HL-60 (cell line): ENCODE measurements around the gene BPIFB4.

Experiments used
- DNase-seq, 2 experiments: peaks; one replicate each; pipeline ENCODE4 v3.0.0-alpha.2; 2010 to 2020; ENCODE audit warnings: low read depth in 1 of 2, low spot score in 1 of 2
- H3K27ac ChIP-seq: fragments of 250-450 bp; sonication (Bioruptor Pico); replicated peaks from 2 replicates; pipeline ENCODE4 v1.5.1; 2020; ENCODE audit warnings: mild to moderate bottlenecking, moderate library complexity
- H3K27me3 ChIP-seq: fragments of 250-450 bp; sonication (Bioruptor Pico); 2 replicates; pipeline ENCODE4 v1.5.1; 2021; ENCODE audit warnings: mild to moderate bottlenecking, moderate library complexity; ENCODE audit not compliant: insufficient read depth, poor library complexity, severe bottlenecking
- H3K4me3 ChIP-seq: replicated peaks from 2 replicates; pipeline ENCODE4 v1.5.1; 2011; ENCODE audit warnings: mild to moderate bottlenecking, control low read depth, low read length; ENCODE audit not compliant: insufficient read depth
- CTCF ChIP-seq: IDR thresholded peaks from one replicate; pipeline ENCODE4 v1.5.1; 2011; ENCODE audit warnings: low read length, control low read depth, inconsistent platforms; ENCODE audit not compliant: insufficient read depth
- GABPA ChIP-seq: IDR thresholded peaks from 2 replicates; pipeline ENCODE4 v1.6.1; 2012; ENCODE audit warnings: low read depth
- POLR2AphosphoS5 ChIP-seq: IDR thresholded peaks from 2 replicates; pipeline ENCODE4 v1.6.1; 2012; ENCODE audit warnings: low read depth
- REST ChIP-seq: IDR thresholded peaks from 2 replicates; pipeline ENCODE4 v1.6.1; 2012; ENCODE audit warnings: low read depth; ENCODE audit not compliant: insufficient replicate concordance
- SPI1 ChIP-seq: IDR thresholded peaks from 2 replicates; pipeline ENCODE4 v1.6.1; 2012; ENCODE audit warnings: low read depth, mild to moderate bottlenecking, borderline replicate concordance

Gene BPIFB4

GRCh38 chr20:33046412-33046811 lies 33.0 kb upstream of the BPIFB4 start:
- TF ChIP-seq GABPA (no peak), POLR2AphosphoS5 (no peak), SPI1 (no peak), REST (no peak), CTCF (no peak)
- no peaks in the 10 kb centered on the region for H3K27me3 ChIP-seq
- H3K27ac ChIP-seq, result no peak overlapping the region
- H3K4me3 ChIP-seq, result no peak overlapping the region
- DNase-seq, result no peak

- TF ChIP-seq CTCF, result no peak
- TF ChIP-seq GABPA, result no peak
- no peak for TF ChIP-seq REST
- TF ChIP-seq POLR2AphosphoS5, result no peak
- TF ChIP-seq SPI1, result no peak
- no peak for DNase-seq
- no peaks in the 10 kb centered on the region for H3K27me3 ChIP-seq
- no peak overlapping the region for H3K4me3 ChIP-seq
- H3K27ac ChIP-seq, result no peak overlapping the region
Measured at GRCh38 chr20:33051333-33051732, 28.1 kb upstream of the BPIFB4 start.

- TF ChIP-seq GABPA (no peak), POLR2AphosphoS5 (no peak), SPI1 (no peak), CTCF (no peak), REST (no peak)
- Histone ChIP-seq H3K27me3 (no peaks in the 10 kb centered on the region), H3K4me3 (no peak within 1 kb of the TSS), H3K27ac (no peak within 1 kb of the TSS)
- no peak for DNase-seq
Measured at GRCh38 chr20:33053291-33054106, 25.9 kb upstream of the BPIFB4 start, which contains the start of gene BPIFB3. BPIFB3 (plus strand) TSS chr20:33053903; CDS start chr20:33055436, 1,533 bp downstream.
